HG03457 (cell line): ENCODE data around the gene TERT.
"Not testable (repeated sequence)": the region's sequence is repeated elsewhere in the genome, so short reads cannot be mapped to it uniquely, and the experiment has no call there.

Experiments used
- ATAC-seq: cut with Tn5 transposase; IDR thresholded peaks from one replicate; pipeline ENCODE4 v1.9.1; 2021; ENCODE audit warnings: moderate number of reproducible peaks; ENCODE audit not compliant: unreplicated experiment

Gene TERT

GRCh38 chr5:1331861-1332405 is 37.1 kb upstream of the TERT start:
- ATAC-seq: no peak

DNA sequence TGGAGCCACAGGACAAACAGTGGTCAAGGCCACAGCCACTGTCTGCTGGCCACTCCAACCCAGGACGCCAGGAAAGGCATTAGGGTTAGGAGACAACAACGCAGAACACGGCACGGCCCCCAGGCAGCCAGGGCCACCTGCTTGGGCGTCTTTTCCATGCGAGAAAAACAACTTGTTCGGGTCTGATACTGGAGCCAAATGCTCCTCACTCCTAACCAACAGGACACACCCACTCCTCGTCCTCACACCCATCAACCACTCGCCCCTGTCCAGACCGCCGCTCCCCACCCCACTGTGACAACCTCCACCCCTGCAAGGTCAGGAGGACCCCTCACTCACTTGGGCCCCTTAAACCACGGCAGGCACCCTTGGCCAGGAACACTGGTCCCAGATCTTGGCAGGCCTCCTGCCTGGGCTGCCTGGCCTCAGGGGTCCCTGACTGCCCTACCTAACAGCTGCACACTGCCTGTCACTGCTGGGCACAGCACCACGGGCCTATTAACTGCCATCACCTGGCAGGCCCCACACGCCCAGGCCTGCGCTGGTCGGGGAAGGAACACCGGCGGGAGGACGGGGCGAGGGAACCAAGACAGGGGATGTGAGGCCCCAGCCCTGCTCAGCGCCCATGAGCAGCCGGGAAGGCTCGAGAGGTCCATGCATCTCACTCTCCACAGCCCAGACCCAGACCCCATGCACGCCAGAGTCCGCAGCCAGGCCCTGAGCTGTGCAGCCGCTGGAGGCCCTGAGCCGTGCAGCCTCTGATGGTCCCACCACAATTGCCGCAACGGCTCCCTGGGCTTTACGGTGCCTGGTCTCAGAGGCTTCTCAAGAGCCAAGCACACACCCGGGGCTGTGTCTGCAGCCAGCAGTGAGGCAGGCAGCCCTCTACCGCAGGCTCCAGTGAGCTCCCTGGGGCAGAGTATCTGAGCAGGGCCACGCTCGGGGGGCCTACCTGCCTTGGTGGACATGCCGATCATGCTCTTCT is 36.3 kb upstream of the TERT start:
- no peak for ATAC-seq

GRCh38 chr5:1330146-1330846 is 35.4 kb upstream of the TERT start:
- no peak for ATAC-seq

- ATAC-seq: no peak
Observed at GRCh38 chr5:1329111-1329579, 34.3 kb upstream of the TERT start.

- not testable (repeated sequence) for ATAC-seq
Observed at GRCh38 chr5:1328237-1329110, 33.6 kb upstream of the TERT start.

DNA sequence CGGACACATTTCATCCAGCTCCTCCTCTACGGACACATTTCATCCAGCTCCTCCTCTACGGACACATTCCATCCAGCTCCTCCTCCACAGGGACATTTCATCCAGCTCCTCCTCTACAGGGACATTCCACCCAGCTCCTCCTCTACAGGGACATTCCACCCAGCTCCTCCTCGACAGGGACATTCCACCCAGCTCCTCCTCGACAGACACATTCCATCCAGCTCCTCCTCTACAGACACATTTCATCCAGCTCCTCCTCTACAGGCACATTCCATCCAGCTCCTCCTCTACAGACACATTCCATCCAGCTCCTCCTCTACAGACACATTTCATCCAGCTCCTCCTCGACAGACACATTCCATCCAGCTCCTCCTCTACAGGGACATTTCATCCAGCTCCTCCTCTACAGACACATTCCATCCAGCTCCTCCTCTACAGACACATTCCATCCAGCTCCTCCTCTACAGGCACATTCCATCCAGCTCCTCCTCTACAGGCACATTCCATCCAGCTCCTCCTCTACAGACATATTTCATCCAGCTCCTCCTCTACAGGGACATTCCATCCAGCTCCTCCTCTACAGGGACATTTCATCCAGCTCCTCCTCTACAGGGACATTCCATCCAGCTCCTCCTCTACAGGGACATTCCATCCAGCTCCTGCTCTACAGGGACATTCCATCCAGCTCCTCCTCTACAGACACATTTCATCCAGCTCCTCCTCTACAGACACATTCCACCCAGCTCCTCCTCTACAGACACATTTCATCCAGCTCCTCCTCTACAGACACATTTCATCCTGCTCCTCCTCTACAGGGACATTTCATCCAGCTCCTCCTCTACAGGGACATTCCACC is 32.3 kb upstream of the TERT start:
- ATAC-seq: not testable (repeated sequence)

GRCh38 chr5:1326532-1326875 is 31.6 kb upstream of the TERT start:
- ATAC-seq: not testable (repeated sequence)

GRCh38 chr5:1325870-1326531 is 31.1 kb upstream of the TERT start:
- ATAC-seq: no peak

GRCh38 chr5:1325191-1325741 is 30.4 kb upstream of the TERT start:
- no peak for ATAC-seq

GRCh38 chr5:1324719-1325190 is 29.9 kb upstream of the TERT start:
- no peak for ATAC-seq

DNA sequence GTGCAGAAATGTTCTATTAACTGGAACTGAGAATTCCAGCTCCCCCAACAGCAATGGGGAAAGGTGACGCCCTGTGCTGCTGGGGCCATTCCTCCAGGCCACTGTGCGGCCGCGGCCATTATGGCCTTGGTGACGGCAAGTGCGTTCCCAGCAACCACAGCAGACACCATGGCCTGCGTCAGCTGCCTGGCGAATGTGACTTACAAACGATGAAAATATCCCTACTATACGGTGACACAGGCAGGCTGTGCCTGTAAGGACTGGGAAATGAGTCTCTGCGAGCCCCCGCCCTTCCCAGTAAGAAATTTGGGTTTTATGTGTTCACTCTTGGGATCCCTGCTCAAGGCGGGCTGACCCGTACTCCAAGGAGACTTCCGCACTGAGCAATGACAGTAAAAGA is 29.4 kb upstream of the TERT start:
- no peak for ATAC-seq

- ATAC-seq: no peak
Observed at GRCh38 chr5:1323803-1324173, 28.9 kb upstream of the TERT start.

DNA sequence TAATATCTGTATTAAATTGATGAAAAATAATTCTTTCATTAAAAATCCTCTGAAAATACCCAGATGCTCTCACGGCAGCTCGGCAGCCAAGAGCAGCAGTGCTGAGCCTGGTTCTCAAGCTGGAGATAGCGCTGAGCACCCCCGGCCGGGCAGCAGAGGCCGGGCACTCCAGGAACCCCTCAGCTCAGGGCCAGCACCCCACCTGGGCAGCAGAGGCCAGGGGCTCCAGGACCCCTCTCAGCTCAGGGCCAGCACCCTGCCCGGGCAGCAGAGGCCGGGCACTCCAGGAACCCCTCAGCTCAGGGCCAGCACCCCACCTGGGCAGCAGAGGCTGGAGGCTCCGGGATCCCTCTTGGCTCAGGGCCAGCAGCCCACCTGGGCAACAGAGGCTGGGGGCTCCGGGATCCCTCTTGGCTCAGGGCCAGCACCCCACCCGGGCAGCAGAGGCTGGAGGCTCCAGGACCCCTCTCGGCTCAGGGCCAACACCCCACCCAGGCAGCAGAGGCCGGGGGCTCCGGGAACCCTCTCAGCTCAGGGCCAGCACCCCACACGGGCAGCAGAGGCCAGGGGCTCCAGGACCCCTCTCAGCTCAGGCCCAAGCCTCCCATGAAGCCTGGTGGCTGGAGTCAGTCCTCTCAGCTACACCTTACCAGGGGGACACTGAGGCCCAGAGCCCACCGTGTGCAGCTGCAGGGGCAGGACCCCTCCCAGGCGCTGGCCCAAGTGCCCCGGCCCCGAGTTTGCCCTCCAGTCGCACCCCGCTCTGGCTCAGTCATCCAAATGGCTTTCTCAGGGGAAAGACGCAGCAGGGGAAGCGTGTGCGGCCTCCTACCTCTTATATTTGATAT is 28.3 kb upstream of the TERT start:
- no peak for ATAC-seq

- ATAC-seq: no peak
Observed at GRCh38 chr5:1322036-1322900, 27.4 kb upstream of the TERT start.

- no peak for ATAC-seq
Observed at GRCh38 chr5:1321576-1321975, 26.7 kb upstream of the TERT start.

DNA sequence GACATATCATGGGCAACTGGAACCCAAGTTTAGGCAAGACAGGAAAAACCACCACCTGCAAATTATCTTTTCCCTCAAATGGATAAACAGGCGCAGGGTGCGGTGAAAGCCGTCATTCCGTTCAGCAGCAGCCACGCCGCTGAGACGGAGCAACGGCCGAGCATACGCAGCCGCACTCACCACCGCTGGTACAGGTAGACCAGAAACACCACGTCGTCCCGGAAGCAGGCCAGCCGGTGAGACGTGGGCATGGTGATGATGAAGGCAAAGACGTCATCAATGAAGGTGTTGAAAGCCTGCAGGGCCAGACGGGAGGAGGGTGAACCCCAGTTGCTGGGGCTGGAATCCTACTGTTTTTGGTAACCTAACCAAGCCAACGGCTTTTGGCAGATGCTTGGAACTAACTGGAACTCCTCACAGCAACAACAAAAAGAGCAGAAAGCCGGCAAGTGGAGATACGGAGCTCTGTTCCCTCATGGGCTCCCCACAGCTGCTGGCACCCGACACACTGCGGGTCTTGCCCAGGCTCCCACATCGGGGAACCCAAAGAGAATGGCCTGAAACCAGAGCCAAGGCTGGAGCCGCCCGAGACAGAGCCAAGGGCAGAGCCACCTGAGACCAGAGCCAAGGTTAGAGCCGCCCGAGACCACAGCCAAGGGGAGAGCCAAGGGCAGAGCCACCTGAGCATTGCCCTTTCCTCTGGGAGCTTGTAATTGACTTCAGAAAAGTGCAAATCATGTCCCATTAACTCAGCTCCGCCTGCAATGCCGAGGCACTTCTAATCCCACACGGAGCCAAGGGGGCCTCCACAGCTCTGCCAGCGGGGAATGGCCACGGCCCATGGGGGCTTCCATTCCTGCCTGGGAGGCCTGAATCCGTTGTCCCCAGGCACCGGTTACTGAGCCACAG is 25.8 kb upstream of the TERT start:
- ATAC-seq: no peak
